Hepatocyte (in vitro differentiated cells): ENCODE measurements around the gene KCTD6. TPM values are rescaled to one million over a fixed set of nuclear protein-coding genes. Genes with fewer than 3 reads are reported as not detected.
"Not testable (repeated sequence)": the region's sequence is repeated elsewhere in the genome, so short reads cannot be mapped to it uniquely, and the experiment has no call there.

Experiments used
- DNase-seq: peaks from one replicate; pipeline ENCODE4 v3.0.0-alpha.2; 2016; ENCODE audit warnings: low spot score
- H2AFZ ChIP-seq: fragments of 200-600 bp; sonication (generic); 2 replicates; pipeline ENCODE4 v1.6.0; 2016; ENCODE audit warnings: antibody characterized with exemption, mild to moderate bottlenecking
- H3K27ac ChIP-seq: fragments of 200-600 bp; sonication (generic); 2 replicates; pipeline ENCODE4 v1.5.1; 2016; ENCODE audit warnings: mild to moderate bottlenecking
- H3K27me3 ChIP-seq: fragments of 200-600 bp; sonication (generic); 2 replicates; pipeline ENCODE4 v1.6.1; 2016
- H3K36me3 ChIP-seq: fragments of 200-600 bp; sonication (generic); replicated peaks from 2 replicates; pipeline ENCODE4 v1.5.1; 2016; ENCODE audit warnings: low read depth; ENCODE audit not compliant: insufficient read depth
- H3K4me1 ChIP-seq: fragments of 200-600 bp; sonication (generic); 2 replicates; pipeline ENCODE4 v1.5.1; 2016; ENCODE audit warnings: mild to moderate bottlenecking, moderate library complexity; ENCODE audit not compliant: insufficient read depth
- H3K4me2 ChIP-seq: fragments of 200-600 bp; sonication (generic); 2 replicates; pipeline ENCODE4 v1.6.0; 2016
- H3K4me3 ChIP-seq: fragments of 200-600 bp; sonication (generic); 2 replicates; pipeline ENCODE4 v1.5.1; 2016; ENCODE audit warnings: mild to moderate bottlenecking
- H3K79me2 ChIP-seq: fragments of 200-600 bp; sonication (generic); 2 replicates; pipeline ENCODE4 v1.6.0; 2017; ENCODE audit warnings: mild to moderate bottlenecking
- H3K9me2 ChIP-seq: fragments of 200-600 bp; sonication (generic); replicated peaks from 2 replicates; pipeline ENCODE4 v1.6.0; 2017; ENCODE audit warnings: mild to moderate bottlenecking; ENCODE audit not compliant: insufficient read depth
- H3K9me3 ChIP-seq: fragments of 200-600 bp; sonication (generic); 2 replicates; pipeline ENCODE4 v1.5.1; 2016; ENCODE audit warnings: low read depth, mild to moderate bottlenecking
- H4K20me1 ChIP-seq: fragments of 200-600 bp; sonication (generic); 2 replicates; pipeline ENCODE4 v1.6.0; 2016; ENCODE audit warnings: mild to moderate bottlenecking; ENCODE audit not compliant: insufficient read depth, poor library complexity, severe bottlenecking
- CTCF ChIP-seq: fragments of 200-600 bp; sonication (generic); IDR thresholded peaks from 2 replicates; pipeline ENCODE4 v1.5.1; 2016; ENCODE audit warnings: antibody characterized with exemption, mild to moderate bottlenecking; ENCODE audit not compliant: poor library complexity
- EZH2 ChIP-seq: fragments of 200-600 bp; sonication (generic); IDR thresholded peaks from 2 replicates; pipeline ENCODE4 v1.6.1; 2016; ENCODE audit warnings: antibody characterized with exemption, mild to moderate bottlenecking, borderline replicate concordance
- EZH2phosphoT487 ChIP-seq: fragments of 200-600 bp; sonication (generic); IDR thresholded peaks from one replicate; pipeline ENCODE4 v1.6.1; 2018; ENCODE audit warnings: antibody characterized with exemption, mild to moderate bottlenecking, low read depth, moderate library complexity; ENCODE audit not compliant: unreplicated experiment, severe bottlenecking
- WGBS: methylation state at CpG from one replicate; pipeline ENCODE4 v1.1.6; 2016; ENCODE audit warnings: low lambda C conversion rate; ENCODE audit errors: missing lambda C conversion rate; 5-methylcytosine and 5-hydroxymethylcytosine counted together
- polyA plus RNA-seq: library from polyadenylated mRNA; unstranded; fragments of >200 nt; fragmentation: Nextera tagmentation; extraction: Ambion mirVana; gene quantifications from 2 replicates; pipeline ENCODE4 v1.2.1, GENCODE V29; 2016
- total RNA-seq: library from RNA; depleted of rRNA; stranded (reverse); fragments of >200 nt; gene quantifications from 2 replicates; pipeline ENCODE4 v1.2.3, GENCODE V29; 2014

The KCTD6 gene
- total and polyA plus RNA-seq, 2 experiments from 2014 or later = 13.8 to 18.9 TPM

- H2AFZ ChIP-seq = no peak overlapping the region
- H3K9me3 ChIP-seq = no peaks in the 10 kb centered on the region
- H3K27ac ChIP-seq = no peak overlapping the region
- H3K4me1 ChIP-seq = peaks cover 42% of the 10 kb centered on the region
- no peak for DNase-seq
- no peaks in the 10 kb centered on the region for H3K36me3 ChIP-seq
- H4K20me1 ChIP-seq = no peaks in the 10 kb centered on the region
- no peaks in the 10 kb centered on the region for H3K79me2 ChIP-seq
- TF ChIP-seq EZH2 = no peak
- TF ChIP-seq CTCF = no peak
- no peak for TF ChIP-seq EZH2phosphoT487
- H3K9me2 ChIP-seq = no peaks in the 10 kb centered on the region
- H3K4me2 ChIP-seq = no peak overlapping the region
- H3K27me3 ChIP-seq = no peaks in the 10 kb centered on the region
- H3K4me3 ChIP-seq = no peak overlapping the region
- 90% methylated on average over 11 of the region's 11 CpGs for WGBS
Observed at GRCh38 chr3:58524326-58524888, 32.5 kb downstream of the KCTD6 start.

DNA sequence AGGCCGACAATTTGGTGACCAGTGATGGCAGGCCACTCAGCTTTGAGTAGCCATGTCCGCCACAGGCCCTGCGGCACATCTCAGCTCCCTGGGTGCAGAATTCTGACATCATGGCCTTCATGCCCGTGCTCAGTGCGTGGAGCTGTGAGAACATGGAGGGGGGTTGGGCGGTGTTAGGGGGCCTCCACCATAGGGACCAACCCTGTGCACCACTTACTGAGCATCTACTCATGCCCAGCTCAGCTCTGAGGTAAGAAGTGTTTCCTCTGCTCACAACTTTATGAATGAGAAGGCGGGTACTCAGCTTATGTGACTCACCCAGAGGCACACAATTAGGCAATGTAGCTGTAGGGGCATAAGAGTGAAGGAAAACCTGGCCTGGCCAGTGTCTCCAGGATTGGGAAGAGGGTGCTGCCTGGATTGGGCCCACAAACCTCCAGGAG, 34.6 kb downstream of the KCTD6 start:
- H3K36me3 ChIP-seq = no peaks in the 10 kb centered on the region
- no peak overlapping the region for H2AFZ ChIP-seq
- H4K20me1 ChIP-seq = no peaks in the 10 kb centered on the region
- no peaks in the 10 kb centered on the region for H3K79me2 ChIP-seq
- no peak for TF ChIP-seq EZH2phosphoT487
- TF ChIP-seq EZH2 = no peak
- TF ChIP-seq CTCF = no peak
- H3K27me3 ChIP-seq = no peaks in the 10 kb centered on the region
- H3K4me2 ChIP-seq = no peak overlapping the region
- 78% methylated on average over 7 of the region's 7 CpGs for WGBS
- H3K9me2 ChIP-seq = no peaks in the 10 kb centered on the region
- DNase-seq = peak; percentile 65
- no peak overlapping the region for H3K27ac ChIP-seq
- H3K4me1 ChIP-seq = peaks cover 27% of the 10 kb centered on the region
- H3K9me3 ChIP-seq = no peaks in the 10 kb centered on the region
- H3K4me3 ChIP-seq = no peak overlapping the region

DNA sequence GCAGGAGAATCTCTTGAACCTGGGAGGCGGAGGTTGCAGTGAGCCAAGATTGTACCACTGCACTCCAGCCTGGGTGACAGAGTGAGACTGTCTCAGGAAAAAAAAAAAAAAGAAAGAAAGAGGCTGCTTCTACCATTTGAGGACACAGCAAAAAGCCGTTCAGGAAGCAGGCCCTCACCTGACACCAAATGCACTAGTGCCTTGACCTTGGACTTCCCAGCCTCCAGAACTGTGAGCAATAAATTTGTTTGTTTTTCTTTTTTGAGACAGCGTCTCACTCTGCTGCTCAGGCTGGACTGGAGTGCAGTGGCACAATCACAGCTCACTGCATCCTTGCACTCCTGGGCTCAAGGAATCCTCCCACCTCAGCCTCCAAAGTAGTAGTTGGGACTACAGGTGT, 35.5 kb downstream of the KCTD6 start:
- not testable (repeated sequence) for H3K9me3 ChIP-seq

GRCh38 chr3:58528629-58529028, 36.7 kb downstream of the KCTD6 start:
- Histone ChIP-seq H3K4me3 (no peak overlapping the region), H3K4me1 (peaks cover 7% of the 10 kb centered on the region), H2AFZ (no peak overlapping the region), H3K79me2 (no peaks in the 10 kb centered on the region), H4K20me1 (no peaks in the 10 kb centered on the region), H3K27me3 (no peaks in the 10 kb centered on the region), H3K36me3 (no peaks in the 10 kb centered on the region), H3K27ac (no peak overlapping the region), H3K4me2 (no peak overlapping the region), H3K9me2 (no peaks in the 10 kb centered on the region), H3K9me3 (no peaks in the 10 kb centered on the region)
- TF ChIP-seq EZH2phosphoT487 (no peak), CTCF (no peak), EZH2 (no peak)
- peak; percentile 50 for DNase-seq
- 80% methylated on average over 3 of the region's 6 CpGs for WGBS

More for the DNA sequence above, 35.5 kb downstream of the KCTD6 start:
- not testable (repeated sequence) for H3K27ac ChIP-seq, H3K27me3 ChIP-seq, H3K9me2 ChIP-seq, DNase-seq, H4K20me1 ChIP-seq, H2AFZ ChIP-seq, H3K4me2 ChIP-seq, H3K79me2 ChIP-seq, H3K36me3 ChIP-seq, H3K4me3 ChIP-seq
- peaks cover 18% of the 10 kb centered on the region for H3K4me1 ChIP-seq
- WGBS = 90% methylated on average over 3 of the region's 3 CpGs
